Measurements from ENCODE around the gene MDFI. TPM values are rescaled to one million over a fixed set of nuclear protein-coding genes. Genes with fewer than 3 reads are reported as not detected.

Gene MDFI
- polyA plus RNA-seq, 1 donor from 2014 or later, result 42.5 TPM

GRCh38 chr6:41640426-41640825 lies 2.2 kb downstream of the MDFI start:
- Histone ChIP-seq H4K20me1 (ENCODE audit: insufficient read depth) (no peaks in the 10 kb centered on the region), H3K27ac (ENCODE audit: low read length) (no peak overlapping the region), H3K4me3 (ENCODE audit: low read length) (no peak overlapping the region), H2AFZ (ENCODE audit: low read depth, low read length) (no peak overlapping the region), H3K4me2 (ENCODE audit: low read length) (no peak overlapping the region), H3F3A (ENCODE audit: insufficient read depth, low read length, poor library complexity, severe bottlenecking) (no peaks in the 10 kb centered on the region), H3K9me3 (ENCODE audit: low read length) (no peaks in the 10 kb centered on the region), H3K36me3 (ENCODE audit: insufficient read depth, low read length) (no peaks in the 10 kb centered on the region), H3K27me3 (ENCODE audit: insufficient read depth, low read depth, low read length) (peaks cover 50% of the 10 kb centered on the region), H3K9me2 (ENCODE audit: insufficient read depth, low read length) (no peaks in the 10 kb centered on the region), H3K9ac (ENCODE audit: low read length) (no peak overlapping the region), H3K79me2 (replicated peaks; ENCODE audit: insufficient read depth, low read length) (no peaks in the 10 kb centered on the region)
- TF ChIP-seq REST (IDR thresholded peaks at IDR 0.05; ENCODE audit: borderline replicate concordance) (no peak), MXI1 (conservative IDR thresholded peaks at IDR 0.05; ENCODE audit: poor library complexity, severe bottlenecking) (no peak), SMC3 (conservative IDR thresholded peaks at IDR 0.05; ENCODE audit: poor library complexity) (no peak), TAF1 (IDR thresholded peaks at IDR 0.05; ENCODE audit: low read depth) (no peak), CTCF (IDR thresholded peaks at IDR 0.05; ENCODE audit: poor library complexity, severe bottlenecking) (no peak), EP300 (conservative IDR thresholded peaks at IDR 0.05; ENCODE audit: poor library complexity, severe bottlenecking) (no peak), POLR2AphosphoS5 (IDR thresholded peaks at IDR 0.05) (no peak), EZH2 (IDR thresholded peaks at IDR 0.05; ENCODE audit: borderline replicate concordance, insufficient read depth, low read length, poor library complexity, severe bottlenecking) (no peak), RAD21 (conservative IDR thresholded peaks at IDR 0.05) (no peak)

- H3K9me3 ChIP-seq (ENCODE audit: low read length), result no peaks in the 10 kb centered on the region
- H3K4me2 ChIP-seq (ENCODE audit: low read length), result no peak overlapping the region
- H3K4me3 ChIP-seq (ENCODE audit: low read length), result no peak overlapping the region
- H3F3A ChIP-seq (ENCODE audit: insufficient read depth, low read length, poor library complexity, severe bottlenecking), result no peaks in the 10 kb centered on the region
- TF ChIP-seq REST (IDR thresholded peaks at IDR 0.05; ENCODE audit: borderline replicate concordance), result no peak
- no peak for TF ChIP-seq RAD21 (conservative IDR thresholded peaks at IDR 0.05)
- TF ChIP-seq MXI1 (conservative IDR thresholded peaks at IDR 0.05; ENCODE audit: poor library complexity, severe bottlenecking), result no peak
- TF ChIP-seq POLR2AphosphoS5 (IDR thresholded peaks at IDR 0.05), result no peak
- TF ChIP-seq CTCF (IDR thresholded peaks at IDR 0.05; ENCODE audit: poor library complexity, severe bottlenecking), result no peak
- TF ChIP-seq EZH2 (IDR thresholded peaks at IDR 0.05; ENCODE audit: borderline replicate concordance, insufficient read depth, low read length, poor library complexity, severe bottlenecking), result no peak
- TF ChIP-seq TAF1 (IDR thresholded peaks at IDR 0.05; ENCODE audit: low read depth), result no peak
- no peak for TF ChIP-seq EP300 (conservative IDR thresholded peaks at IDR 0.05; ENCODE audit: poor library complexity, severe bottlenecking)
- no peak overlapping the region for H3K27ac ChIP-seq (ENCODE audit: low read length)
- no peaks in the 10 kb centered on the region for H3K79me2 ChIP-seq (replicated peaks; ENCODE audit: insufficient read depth, low read length)
- no peak overlapping the region for H3K9ac ChIP-seq (ENCODE audit: low read length)
- H3K36me3 ChIP-seq (ENCODE audit: insufficient read depth, low read length), result no peaks in the 10 kb centered on the region
- no peak overlapping the region for H2AFZ ChIP-seq (ENCODE audit: low read depth, low read length)
- peaks cover 40% of the 10 kb centered on the region for H3K27me3 ChIP-seq (ENCODE audit: insufficient read depth, low read depth, low read length)
- H4K20me1 ChIP-seq (ENCODE audit: insufficient read depth), result no peaks in the 10 kb centered on the region
- H3K9me2 ChIP-seq (ENCODE audit: insufficient read depth, low read length), result no peaks in the 10 kb centered on the region
These were observed 3.2 kb downstream of the MDFI start for GRCh38 chr6:41641352-41641925.

All from neural cell (in vitro differentiated cells).